SK-N-MC (cell line): ENCODE data around the gene GCG.

ENCODE experiments used
- EZH2 ChIP-seq: fragments of 200-600 bp; sonication (generic); IDR thresholded peaks from one replicate; pipeline ENCODE4 v1.6.1; 2017; ENCODE audit warnings: antibody characterized with exemption
- POLR2AphosphoS5 ChIP-seq: IDR thresholded peaks from 2 replicates; pipeline ENCODE4 v1.6.1; 2012; ENCODE audit warnings: mild to moderate bottlenecking, low read depth, low read length, borderline replicate concordance

DNA sequence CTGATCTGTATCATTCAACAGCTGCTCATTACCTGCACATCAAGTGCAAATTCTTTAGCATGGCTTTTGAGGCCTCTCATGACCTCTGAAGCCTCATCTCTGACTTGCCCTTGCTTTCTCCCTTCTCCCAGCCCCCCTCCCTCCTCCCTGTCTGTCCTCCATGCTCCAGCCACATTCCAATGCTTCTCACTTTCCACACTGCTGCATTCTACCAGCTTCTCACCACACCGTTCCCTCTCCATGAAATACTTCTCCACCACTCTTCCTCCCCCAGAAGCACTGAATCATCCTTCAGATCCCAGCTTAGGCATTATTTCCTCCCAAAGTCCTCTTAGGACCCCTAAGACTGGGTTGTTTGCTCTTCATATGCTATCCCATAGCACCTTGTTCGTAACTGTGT, 26.9 kb downstream of the GCG start:
- no peak for TF ChIP-seq POLR2AphosphoS5
- no peak for TF ChIP-seq EZH2
